COLO668 (cell line): ENCODE measurements around the gene MGAT2.

Source experiments
- DNase-seq: peaks from one replicate; lab custom pipeline; 2025; ENCODE audit not compliant: unreplicated experiment; lab: John Stamatoyannopoulos, UW

Gene MGAT2

GRCh38 chr14:49620182-49621113, at the start of gene MGAT2, which contains the start of gene RPL36AL:
Gene MGAT2 (plus strand): TSS chr14:49620799. CDS start chr14:49621269, 470 bp downstream.
Gene RPL36AL (minus strand): TSS chr14:49620626. CDS start chr14:49619104, 1,522 bp downstream.
- DNase-seq = peak; percentile 99

GRCh38 chr14:49574038-49574437, 46.6 kb upstream of the MGAT2 start:
- no peak for DNase-seq

GRCh38 chr14:49578141-49578540, 42.5 kb upstream of the MGAT2 start:
- no peak for DNase-seq

- DNase-seq = no peak
Observed at GRCh38 chr14:49579841-49580240, 40.8 kb upstream of the MGAT2 start.

DNA sequence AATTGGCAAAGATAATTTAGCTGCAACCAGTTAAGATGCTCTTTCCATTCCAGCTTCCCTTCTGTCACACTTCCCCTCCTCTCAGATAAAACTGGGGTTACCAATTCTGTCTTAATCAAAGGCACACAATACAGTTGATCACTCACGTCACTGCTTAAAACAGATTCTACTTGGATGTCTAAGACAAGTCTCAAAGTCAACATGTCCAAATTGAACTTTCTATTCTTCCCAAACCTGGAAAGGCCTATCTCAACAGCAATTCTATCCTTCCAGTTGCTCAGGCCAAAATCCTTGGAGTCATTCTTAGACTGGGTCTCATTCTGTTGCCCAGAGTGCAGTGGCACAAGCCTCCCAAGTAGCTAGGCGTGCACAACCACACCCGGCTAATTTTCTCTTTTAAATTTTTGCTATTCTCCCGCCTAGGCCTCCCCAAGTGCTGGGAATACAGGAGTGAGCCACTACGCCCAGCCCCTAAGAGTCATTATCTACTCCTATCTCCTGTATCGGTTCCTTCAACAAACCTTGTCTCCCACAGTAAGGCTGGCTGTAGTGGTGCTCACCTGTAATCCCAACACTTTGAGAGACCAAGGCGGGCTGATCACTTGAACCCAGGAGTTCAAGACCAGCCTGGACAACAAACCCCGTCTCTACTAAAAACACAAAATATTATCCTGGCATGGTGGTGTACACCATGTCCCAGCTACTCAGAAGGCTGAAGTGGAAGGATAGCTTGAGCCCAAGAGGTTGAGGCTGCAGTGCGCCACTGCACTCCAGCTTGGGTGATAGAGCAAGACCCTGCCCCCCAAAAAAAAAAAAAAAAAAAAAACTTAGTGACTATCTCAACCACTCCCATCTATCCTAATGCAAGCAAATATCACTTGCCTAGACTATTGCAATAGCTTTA, 39.1 kb upstream of the MGAT2 start:
- no peak for DNase-seq

DNA sequence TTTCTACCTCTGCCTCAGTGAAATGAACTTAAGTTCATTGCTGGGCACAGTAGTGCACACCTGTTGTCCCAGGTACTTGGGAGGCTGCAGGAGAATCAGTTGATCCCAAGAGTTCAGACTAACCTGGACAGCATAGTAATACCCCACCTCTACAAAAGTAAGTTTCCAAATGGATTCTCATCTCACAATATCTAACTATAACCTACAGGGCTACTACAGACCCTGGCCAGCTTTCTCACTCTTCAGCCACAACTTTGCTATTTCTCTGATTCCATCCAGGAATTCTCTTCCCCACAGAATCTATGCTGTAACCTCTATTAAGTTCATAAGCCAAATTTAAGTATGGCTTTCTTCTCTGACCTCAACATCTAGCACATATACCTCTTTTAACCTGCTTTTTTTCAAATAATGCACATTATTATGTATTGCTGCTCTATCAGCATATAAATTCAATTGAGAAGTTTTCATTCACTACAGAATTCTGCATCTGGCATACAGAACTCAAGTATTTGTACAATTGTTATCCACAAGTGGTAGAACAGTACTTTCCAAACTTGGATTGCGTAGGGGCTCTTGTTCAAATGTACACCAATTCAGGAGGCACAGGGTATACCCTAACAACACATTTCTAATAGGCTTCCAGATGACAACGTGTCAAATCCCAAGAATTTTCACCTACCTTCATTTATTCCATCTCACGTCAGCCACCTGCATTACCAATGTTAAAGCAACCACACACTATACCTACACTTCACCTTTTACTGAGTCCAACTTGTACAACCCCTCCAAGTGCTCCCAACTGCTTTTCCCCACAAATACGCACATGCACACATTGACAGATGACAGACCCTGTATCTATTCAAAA, 38.3 kb upstream of the MGAT2 start:
- no peak for DNase-seq

GRCh38 chr14:49583629-49584028, 37.0 kb upstream of the MGAT2 start:
- DNase-seq = no peak

GRCh38 chr14:49584058-49584457, 36.5 kb upstream of the MGAT2 start:
- DNase-seq = no peak

- DNase-seq = peak; percentile 17
Observed at GRCh38 chr14:49584981-49585640, 35.5 kb upstream of the MGAT2 start.

DNA sequence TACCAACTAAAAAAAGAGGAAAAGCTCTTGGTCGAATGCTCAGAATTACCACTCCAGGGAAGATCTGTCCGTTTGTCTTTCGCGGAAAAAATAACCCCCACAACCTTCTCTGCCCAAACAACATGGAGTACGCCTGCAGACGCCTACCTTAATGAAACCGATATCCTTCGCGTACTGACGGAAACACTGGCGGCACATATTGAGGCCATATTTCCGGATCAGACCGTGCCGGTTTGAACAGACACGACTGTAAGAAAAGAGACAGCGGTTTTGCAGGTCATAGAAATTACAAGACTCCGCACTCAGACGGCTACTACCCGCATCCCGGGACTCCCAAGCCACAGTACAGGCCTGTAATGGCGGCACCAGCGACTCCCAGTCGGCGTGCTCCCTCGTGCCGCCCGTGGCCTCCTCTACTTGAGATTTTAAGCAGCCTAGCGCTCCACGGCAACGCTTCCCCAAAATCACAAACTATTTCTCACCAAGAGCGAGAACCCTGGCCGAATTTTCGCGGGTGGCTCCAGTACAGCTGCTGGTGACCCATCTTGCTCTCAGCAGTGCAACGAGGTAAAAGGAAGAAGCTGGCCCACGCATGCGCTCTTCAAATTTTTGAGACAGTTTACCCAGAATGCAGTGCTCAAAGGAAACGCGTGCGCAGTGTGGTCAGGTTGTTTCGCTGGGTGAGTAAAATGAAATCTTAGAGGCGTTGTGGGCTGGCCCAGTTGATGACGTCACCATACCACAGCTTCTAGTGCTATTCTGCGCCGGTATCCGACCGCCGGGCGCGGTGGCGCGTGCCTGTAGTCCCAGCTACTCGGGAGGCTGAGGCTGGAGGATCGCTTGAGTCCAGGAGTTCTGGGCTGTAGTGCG, 34.6 kb upstream of the MGAT2 start, which contains the start of gene RPS29:
Gene RPS29, minus strand, starts transcription at position 578 of the 870 bp plus-strand sequence. Its CDS starts 34 bp downstream, at position 544.
- DNase-seq = peak; percentile 98

DNA sequence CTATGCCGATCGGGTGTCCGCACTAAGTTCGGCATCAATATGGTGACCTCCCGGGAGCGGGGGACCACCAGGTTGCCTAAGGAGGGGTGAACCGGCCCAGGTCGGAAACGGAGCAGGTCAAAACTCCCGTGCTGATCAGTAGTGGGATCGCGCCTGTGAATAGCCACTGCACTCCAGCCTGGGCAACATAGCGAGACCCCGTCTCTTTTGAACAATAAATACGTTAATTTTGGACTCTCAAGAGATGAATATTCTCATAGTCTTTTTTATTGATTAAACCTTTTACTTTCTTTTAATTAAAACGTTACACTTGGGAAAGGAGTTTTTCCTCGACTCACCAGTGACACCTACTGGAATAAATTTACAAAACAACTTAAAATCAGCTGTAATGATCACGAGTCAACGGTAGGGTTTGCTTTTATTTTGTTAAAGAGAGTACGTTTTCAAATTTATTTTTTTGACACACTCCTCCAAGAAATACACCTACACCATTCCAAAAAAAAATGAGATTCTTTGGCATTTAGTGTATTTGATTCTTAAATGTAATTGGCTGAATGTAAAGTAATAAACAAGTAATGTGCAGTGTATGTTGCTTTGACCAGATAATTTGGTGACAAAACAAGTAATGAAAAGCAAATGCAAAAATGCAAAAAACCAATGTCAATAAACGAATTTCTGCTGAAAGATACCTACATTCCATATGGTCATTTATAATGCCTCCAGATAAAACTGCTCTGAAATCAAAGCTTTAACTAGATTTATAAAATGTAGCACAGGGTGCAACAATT, 33.7 kb upstream of the MGAT2 start:
- DNase-seq = peak; percentile 39

- DNase-seq = no peak
Observed at GRCh38 chr14:49589387-49589786, 31.2 kb upstream of the MGAT2 start.

DNA sequence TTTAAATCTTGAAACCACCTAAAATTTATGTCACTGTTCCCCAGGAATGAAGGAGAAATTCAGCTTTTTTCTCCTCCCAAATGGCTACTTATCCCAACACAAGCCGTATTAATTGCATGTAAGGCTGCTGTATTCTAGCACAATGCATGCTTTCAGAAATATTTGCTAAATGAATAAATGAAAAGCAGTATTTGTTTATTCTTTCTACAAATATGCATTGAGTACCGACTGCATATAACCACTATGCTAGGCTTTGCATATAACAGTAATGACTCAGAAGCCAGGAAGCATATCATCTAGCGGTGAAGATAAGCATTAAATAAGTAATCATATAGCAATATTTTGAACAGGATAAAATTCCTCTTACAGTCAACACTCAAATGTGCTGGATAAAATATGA, 27.6 kb upstream of the MGAT2 start:
- DNase-seq = no peak

DNA sequence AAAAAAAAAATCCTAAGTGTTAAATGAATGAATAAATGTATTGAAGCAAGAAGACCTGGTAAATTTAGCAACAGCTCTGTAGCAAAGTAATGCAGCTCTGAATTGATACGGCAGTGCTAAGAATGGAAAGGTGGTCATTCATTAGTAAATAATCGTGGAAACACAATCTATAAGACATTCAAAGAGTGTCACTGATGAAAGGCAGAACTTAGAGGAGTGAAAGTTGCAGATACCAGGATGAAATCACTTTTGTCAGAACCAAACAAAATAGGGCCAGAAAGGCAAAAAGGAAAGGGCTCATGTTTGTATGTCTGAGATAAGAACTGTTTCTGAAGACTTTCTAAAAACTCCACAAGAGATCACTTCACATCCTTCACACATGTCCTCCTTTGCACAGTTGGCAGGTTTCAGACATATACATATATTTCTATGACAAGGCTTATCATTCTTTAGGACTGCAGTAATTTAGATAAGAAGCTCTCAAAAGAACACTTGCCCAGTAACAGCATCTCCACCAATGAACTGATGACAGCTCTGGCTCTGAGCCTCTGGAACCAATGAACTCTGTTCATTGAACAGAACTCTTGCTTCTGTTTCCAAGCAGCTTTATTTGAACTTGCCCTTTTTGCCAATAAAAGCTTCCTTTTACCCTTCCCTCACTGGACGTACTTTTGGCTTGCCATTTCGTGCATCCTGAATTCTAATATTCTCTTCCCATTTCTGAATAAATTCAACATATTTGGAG, 26.1 kb upstream of the MGAT2 start:
- DNase-seq = no peak

DNA sequence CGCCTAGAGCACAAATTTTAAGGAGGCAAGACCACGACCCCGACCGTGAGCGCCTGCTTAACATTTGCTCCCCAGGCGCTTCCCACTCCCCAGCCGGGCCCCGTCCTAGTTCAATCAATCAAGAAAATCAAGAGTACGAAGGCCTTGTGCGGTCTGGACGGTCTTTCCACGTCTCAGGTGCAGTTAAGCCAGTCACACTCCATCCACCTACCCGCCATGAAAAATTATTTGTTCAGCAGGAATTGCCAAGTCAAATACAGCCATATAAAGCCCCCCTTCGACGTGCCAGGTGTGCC, 22.5 kb upstream of the MGAT2 start:
- peak; percentile 68 for DNase-seq

- DNase-seq = peak; percentile 93
Observed at GRCh38 chr14:49598485-49599300, 21.9 kb upstream of the MGAT2 start, which contains the start of gene LRR1. Gene LRR1 (plus strand): TSS chr14:49598940. CDS start chr14:49599021, 81 bp downstream.

GRCh38 chr14:49607583-49607982, 13.0 kb upstream of the MGAT2 start:
- no peak for DNase-seq
